WTC11 (cell line): ENCODE results near the gene ANK2.

Source experiments
- ATF3 ChIP-seq: sonication (generic); formaldehyde crosslinking; conservative IDR thresholded peaks from 2 replicates; pipeline ENCODE4 v1.8.1; 2022; ENCODE audit warnings: mild to moderate bottlenecking, missing genetic modification reagents
- CBFB ChIP-seq: sonication (generic); formaldehyde crosslinking; IDR thresholded peaks from 2 replicates; pipeline ENCODE4 v1.8.1; 2022; ENCODE audit warnings: mild to moderate bottlenecking, low read depth, missing genetic modification reagents
- CTCF ChIP-seq: fragments of 200-600 bp; IDR thresholded peaks from 2 replicates; pipeline ENCODE4 v1.8.0; 2022; ENCODE audit warnings: antibody characterized with exemption
- NR2C2 ChIP-seq: sonication (generic); formaldehyde crosslinking; IDR thresholded peaks from 2 replicates; pipeline ENCODE4 v1.8.0; 2022; ENCODE audit warnings: mild to moderate bottlenecking, missing genetic modification reagents
- SMAD3 ChIP-seq: sonication (generic); formaldehyde crosslinking; IDR thresholded peaks from 2 replicates; pipeline ENCODE4 v1.8.0; 2022; ENCODE audit warnings: missing genetic modification reagents, mild to moderate bottlenecking, borderline replicate concordance
- USF1 ChIP-seq: sonication (generic); formaldehyde crosslinking; IDR thresholded peaks from 2 replicates; pipeline ENCODE4 v1.8.0; 2022; ENCODE audit warnings: mild to moderate bottlenecking, missing genetic modification reagents
- ZNF396 ChIP-seq: fragments of 250-450 bp; sonication (Bioruptor Pico); IDR thresholded peaks from 2 replicates; pipeline ENCODE4 v1.8.0; 2021; ENCODE audit warnings: mild to moderate bottlenecking, moderate library complexity, borderline replicate concordance
- ZNF425 ChIP-seq: fragments of 250-450 bp; sonication (Bioruptor Pico); conservative IDR thresholded peaks from 2 replicates; pipeline ENCODE4 v1.9.0; 2021; ENCODE audit warnings: mild to moderate bottlenecking
- ZSCAN18 ChIP-seq: fragments of 250-450 bp; sonication (Bioruptor Pico); IDR thresholded peaks from 2 replicates; pipeline ENCODE4 v2.1.2; 2022; ENCODE audit warnings: mild to moderate bottlenecking, moderate library complexity

- TF ChIP-seq CTCF (no peak), NR2C2 (no peak), USF1 (CRISPR knock-in tag) (no peak), CBFB (no peak), ZSCAN18 (no peak), ZNF425 (CRISPR knock-in tag) (no peak), SMAD3 (CRISPR knock-in tag) (no peak), ATF3 (CRISPR knock-in tag) (no peak), ZNF396 (no peak)
Observed at GRCh38 chr4:113112338-113112978, 63.0 kb downstream of the ANK2 start.
